Measurements from ENCODE around the gene BORCS5.

The BORCS5 gene

DNA sequence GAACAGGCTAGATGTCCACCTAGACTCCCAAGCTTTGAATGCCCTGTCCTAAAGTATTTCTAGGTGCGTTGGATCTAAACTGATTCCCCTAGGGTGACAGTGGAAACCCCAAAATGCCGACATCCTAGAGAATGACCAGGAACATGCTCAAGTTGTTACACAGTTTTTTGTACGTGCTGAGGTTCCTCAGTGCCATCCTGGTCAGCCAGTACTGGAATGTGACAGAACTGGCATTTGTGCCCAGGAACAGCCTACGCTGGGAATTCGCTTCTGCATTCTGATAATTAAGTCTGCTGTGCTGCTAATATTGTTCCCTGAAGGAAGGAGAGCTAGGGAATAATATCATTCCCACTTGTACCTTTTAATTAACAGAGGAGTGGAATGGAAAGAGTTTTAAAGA is 40.3 kb downstream of the BORCS5 start:
- Histone ChIP-seq H4K20me1 (ENCODE audit: control insufficient read depth, insufficient read depth, low read depth, low read length) (no peaks in the 10 kb centered on the region), H3K4me3 (ENCODE audit: low read length) (no peak overlapping the region), H3K9me2 (replicated peaks; ENCODE audit: control insufficient read depth, low read length) (no peaks in the 10 kb centered on the region), H3K4me2 (ENCODE audit: low read length) (no peak overlapping the region), H3F3A (ENCODE audit: control insufficient read depth, insufficient read depth) (no peaks in the 10 kb centered on the region), H3K79me2 (ENCODE audit: control insufficient read depth, low read length) (no peaks in the 10 kb centered on the region), H3K4me1 (ENCODE audit: control insufficient read depth, low read length) (no peaks in the 10 kb centered on the region), H3K9me3 (ENCODE audit: control insufficient read depth, insufficient read depth, low read length) (no peaks in the 10 kb centered on the region), H3K27me3 (ENCODE audit: control insufficient read depth, low read length) (no peaks in the 10 kb centered on the region), H3K36me3 (ENCODE audit: control insufficient read depth, low read length) (no peaks in the 10 kb centered on the region), H3K27ac (ENCODE audit: low read depth, low read length) (no peak overlapping the region)
- TF ChIP-seq, protein P1, sequence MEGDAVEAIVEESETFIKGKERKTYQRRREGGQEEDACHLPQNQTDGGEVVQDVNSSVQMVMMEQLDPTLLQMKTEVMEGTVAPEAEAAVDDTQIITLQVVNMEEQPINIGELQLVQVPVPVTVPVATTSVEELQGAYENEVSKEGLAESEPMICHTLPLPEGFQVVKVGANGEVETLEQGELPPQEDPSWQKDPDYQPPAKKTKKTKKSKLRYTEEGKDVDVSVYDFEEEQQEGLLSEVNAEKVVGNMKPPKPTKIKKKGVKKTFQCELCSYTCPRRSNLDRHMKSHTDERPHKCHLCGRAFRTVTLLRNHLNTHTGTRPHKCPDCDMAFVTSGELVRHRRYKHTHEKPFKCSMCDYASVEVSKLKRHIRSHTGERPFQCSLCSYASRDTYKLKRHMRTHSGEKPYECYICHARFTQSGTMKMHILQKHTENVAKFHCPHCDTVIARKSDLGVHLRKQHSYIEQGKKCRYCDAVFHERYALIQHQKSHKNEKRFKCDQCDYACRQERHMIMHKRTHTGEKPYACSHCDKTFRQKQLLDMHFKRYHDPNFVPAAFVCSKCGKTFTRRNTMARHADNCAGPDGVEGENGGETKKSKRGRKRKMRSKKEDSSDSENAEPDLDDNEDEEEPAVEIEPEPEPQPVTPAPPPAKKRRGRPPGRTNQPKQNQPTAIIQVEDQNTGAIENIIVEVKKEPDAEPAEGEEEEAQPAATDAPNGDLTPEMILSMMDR (IDR thresholded peaks at IDR 0.05; ENCODE audit: low read depth, low read length, poor library complexity, severe bottlenecking), result no peak
- TF ChIP-seq EZH2phosphoT487 (IDR thresholded peaks at IDR 0.05; ENCODE audit: borderline replicate concordance, low read length), result no peak

DNA sequence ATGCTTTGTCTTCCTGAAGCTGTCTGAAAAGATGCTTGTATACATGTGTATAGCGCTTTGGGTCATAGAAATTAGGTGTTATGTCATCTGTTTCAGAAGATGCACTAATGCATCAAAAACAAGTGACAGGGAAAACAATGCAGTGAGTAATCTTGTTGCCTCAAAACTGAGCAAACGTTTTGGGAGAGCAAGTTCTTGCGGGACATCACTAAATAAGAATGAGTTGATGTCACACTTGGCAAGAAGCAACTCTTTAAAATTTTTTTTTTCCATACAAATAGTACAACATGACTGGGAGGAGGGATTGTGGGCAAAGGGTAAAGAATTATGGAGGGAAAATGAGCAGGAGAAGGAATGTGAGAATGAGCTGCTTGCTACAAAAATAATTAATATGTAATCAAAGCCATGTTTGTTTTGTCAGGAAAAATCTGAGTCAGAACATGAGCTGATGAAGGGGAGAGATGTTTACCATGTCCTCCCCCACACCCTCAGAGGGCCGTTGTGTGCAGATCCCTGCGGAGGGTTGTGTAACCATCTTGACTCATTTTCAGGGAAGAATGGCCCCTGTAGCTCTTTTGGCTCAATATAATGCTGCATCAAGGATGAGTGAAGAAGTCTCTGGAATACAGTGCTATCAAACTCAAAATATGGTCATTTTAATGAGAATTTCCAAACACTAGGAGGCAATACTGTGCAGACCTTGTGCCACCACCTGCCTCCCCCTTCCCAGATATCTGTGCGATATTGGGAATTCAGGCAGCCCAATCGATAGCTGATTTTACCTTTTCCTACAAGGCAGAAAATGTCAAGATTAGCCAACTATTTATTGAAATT is 41.4 kb downstream of the BORCS5 start:
- no peak for TF ChIP-seq EZH2phosphoT487 (IDR thresholded peaks at IDR 0.05; ENCODE audit: borderline replicate concordance, low read length)
- TF ChIP-seq, protein P1 (IDR thresholded peaks at IDR 0.05; ENCODE audit: low read depth, low read length, poor library complexity, severe bottlenecking), result no peak
- no peaks in the 10 kb centered on the region for H3K9me2 ChIP-seq (replicated peaks; ENCODE audit: control insufficient read depth, low read length)
- no peak overlapping the region for H3K4me3 ChIP-seq (ENCODE audit: low read length)
- no peak overlapping the region for H3K4me2 ChIP-seq (ENCODE audit: low read length)
- H3F3A ChIP-seq (ENCODE audit: control insufficient read depth, insufficient read depth), result no peaks in the 10 kb centered on the region
- no peaks in the 10 kb centered on the region for H3K36me3 ChIP-seq (ENCODE audit: control insufficient read depth, low read length)
- no peaks in the 10 kb centered on the region for H4K20me1 ChIP-seq (ENCODE audit: control insufficient read depth, insufficient read depth, low read depth, low read length)
- no peak overlapping the region for H3K27ac ChIP-seq (ENCODE audit: low read depth, low read length)
- H3K27me3 ChIP-seq (ENCODE audit: control insufficient read depth, low read length), result no peaks in the 10 kb centered on the region
- no peaks in the 10 kb centered on the region for H3K9me3 ChIP-seq (ENCODE audit: control insufficient read depth, insufficient read depth, low read length)
- no peaks in the 10 kb centered on the region for H3K4me1 ChIP-seq (ENCODE audit: control insufficient read depth, low read length)
- no peaks in the 10 kb centered on the region for H3K79me2 ChIP-seq (ENCODE audit: control insufficient read depth, low read length)

- H3K9me2 ChIP-seq (replicated peaks; ENCODE audit: control insufficient read depth, low read length), result no peaks in the 10 kb centered on the region
- TF ChIP-seq, protein P1 (IDR thresholded peaks at IDR 0.05; ENCODE audit: low read depth, low read length, poor library complexity, severe bottlenecking), result no peak
- no peak for TF ChIP-seq EZH2phosphoT487 (IDR thresholded peaks at IDR 0.05; ENCODE audit: borderline replicate concordance, low read length)
- no peaks in the 10 kb centered on the region for H3K79me2 ChIP-seq (ENCODE audit: control insufficient read depth, low read length)
- H3K36me3 ChIP-seq (ENCODE audit: control insufficient read depth, low read length), result no peaks in the 10 kb centered on the region
- no peak overlapping the region for H3K4me3 ChIP-seq (ENCODE audit: low read length)
- H3K9me3 ChIP-seq (ENCODE audit: control insufficient read depth, insufficient read depth, low read length), result no peaks in the 10 kb centered on the region
- no peaks in the 10 kb centered on the region for H3F3A ChIP-seq (ENCODE audit: control insufficient read depth, insufficient read depth)
- H3K4me2 ChIP-seq (ENCODE audit: low read length), result no peak overlapping the region
- H4K20me1 ChIP-seq (ENCODE audit: control insufficient read depth, insufficient read depth, low read depth, low read length), result no peaks in the 10 kb centered on the region
- H3K4me1 ChIP-seq (ENCODE audit: control insufficient read depth, low read length), result no peaks in the 10 kb centered on the region
- H3K27me3 ChIP-seq (ENCODE audit: control insufficient read depth, low read length), result no peaks in the 10 kb centered on the region
- H3K27ac ChIP-seq (ENCODE audit: low read depth, low read length), result no peak overlapping the region
Observed at GRCh38 chr12:12399161-12399560, 42.3 kb downstream of the BORCS5 start.
